Measurements from ENCODE around the gene CHPF.

Gene CHPF

GRCh38 chr2:219571311-219572236 lies 28.0 kb upstream of the CHPF start, which contains the start of gene OBSL1:
Gene OBSL1 (minus strand): TSS chr2:219571539. CDS start chr2:219571232, 307 bp downstream.
- peak within 1 kb of the TSS; percentile 27 for H3K4me3 Mint-ChIP-seq
- H3K27ac Mint-ChIP-seq = no peak within 1 kb of the TSS
- H3K4me1 Mint-ChIP-seq (ENCODE audit: low read depth) = no peaks in the 10 kb centered on the region
- peaks cover 24% of the 10 kb centered on the region for H3K27me3 Mint-ChIP-seq
- no peaks in the 10 kb centered on the region for H3K9me3 Mint-ChIP-seq (ENCODE audit: low read depth)
- H3K36me3 Mint-ChIP-seq = no peaks in the 10 kb centered on the region

GRCh38 chr2:219570924-219571310 lies 27.3 kb upstream of the CHPF start:
- Mint-ChIP-seq H3K36me3 (no peaks in the 10 kb centered on the region), H3K27ac (no peak overlapping the region), H3K4me1 (ENCODE audit: low read depth) (no peaks in the 10 kb centered on the region), H3K4me3 (no peak overlapping the region), H3K9me3 (ENCODE audit: low read depth) (no peaks in the 10 kb centered on the region), H3K27me3 (peaks cover 26% of the 10 kb centered on the region)

DNA sequence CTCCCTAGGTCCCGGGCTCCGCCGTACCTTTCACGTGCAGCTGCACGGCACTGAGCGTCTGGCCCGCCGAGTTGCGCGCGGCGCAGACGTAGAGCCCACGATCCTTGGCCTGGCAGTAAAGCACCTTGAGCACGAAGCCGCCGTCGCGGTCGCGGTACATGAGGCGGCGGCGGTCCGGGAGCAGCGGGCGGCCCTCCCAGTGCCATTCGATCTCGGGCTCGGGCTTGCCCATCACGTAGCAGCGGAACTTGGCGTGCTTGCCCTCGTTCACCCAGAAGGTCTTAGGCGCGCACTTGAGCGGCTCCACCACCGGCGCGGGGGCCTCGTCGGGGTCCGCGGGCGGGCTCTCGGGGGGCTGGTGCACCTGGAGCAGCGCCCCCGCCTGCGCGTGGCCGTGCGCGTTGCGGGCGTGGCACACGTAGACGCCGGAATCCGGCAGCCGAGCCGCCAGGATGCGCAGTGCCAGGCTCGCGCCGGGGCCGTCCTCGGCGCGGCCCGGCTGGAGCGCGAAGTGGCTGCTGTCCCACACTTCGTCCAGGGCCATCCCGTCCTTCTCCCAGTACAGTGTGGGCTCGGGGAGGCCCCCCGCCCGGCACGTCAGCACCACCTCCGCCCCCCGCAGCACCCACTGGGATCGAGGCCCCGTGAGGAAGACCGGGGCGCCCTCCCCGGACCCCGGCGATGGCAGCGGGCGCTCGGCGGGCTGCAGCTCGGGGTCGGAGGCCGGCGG lies 26.8 kb upstream of the CHPF start:
- Mint-ChIP-seq H3K27me3 (peaks cover 26% of the 10 kb centered on the region), H3K9me3 (ENCODE audit: low read depth) (no peaks in the 10 kb centered on the region), H3K36me3 (no peaks in the 10 kb centered on the region)

GRCh38 chr2:219569635-219570034 lies 26.0 kb upstream of the CHPF start:
- Mint-ChIP-seq H3K36me3 (no peaks in the 10 kb centered on the region), H3K4me3 (peak overlapping the region; percentile 27), H3K9me3 (ENCODE audit: low read depth) (no peaks in the 10 kb centered on the region), H3K27me3 (peaks cover 25% of the 10 kb centered on the region), H3K27ac (no peak overlapping the region), H3K4me1 (ENCODE audit: low read depth) (no peaks in the 10 kb centered on the region)

More for the DNA sequence above, 26.8 kb upstream of the CHPF start:
- Mint-ChIP-seq H3K27ac (no peak overlapping the region), H3K4me1 (ENCODE audit: low read depth) (no peaks in the 10 kb centered on the region), H3K4me3 (peak overlapping the region; percentile 59)

DNA sequence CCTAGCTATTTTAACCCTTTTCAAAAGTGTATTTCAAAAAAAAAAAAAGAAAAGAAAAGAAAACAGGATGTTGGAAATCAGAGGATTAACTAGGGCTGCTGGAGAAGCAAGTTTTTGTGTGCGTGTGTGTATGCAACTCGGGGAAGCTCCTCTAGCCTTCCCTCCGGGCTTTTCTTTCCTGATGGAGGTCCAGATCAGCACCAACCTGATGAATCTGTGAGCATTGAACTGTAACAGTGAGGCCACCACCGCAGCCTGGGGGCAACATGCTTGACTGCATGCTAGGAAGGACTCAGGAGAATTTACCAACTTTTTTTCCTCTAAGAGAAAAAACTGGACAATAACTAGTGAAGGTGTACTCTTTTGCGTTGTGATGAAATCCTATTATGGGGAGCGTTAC lies 25.4 kb upstream of the CHPF start:
- Mint-ChIP-seq H3K27ac (no peak overlapping the region), H3K4me1 (ENCODE audit: low read depth) (no peaks in the 10 kb centered on the region), H3K9me3 (ENCODE audit: low read depth) (no peaks in the 10 kb centered on the region), H3K36me3 (no peaks in the 10 kb centered on the region), H3K27me3 (peaks cover 28% of the 10 kb centered on the region), H3K4me3 (peak overlapping the region; percentile 27)

DNA sequence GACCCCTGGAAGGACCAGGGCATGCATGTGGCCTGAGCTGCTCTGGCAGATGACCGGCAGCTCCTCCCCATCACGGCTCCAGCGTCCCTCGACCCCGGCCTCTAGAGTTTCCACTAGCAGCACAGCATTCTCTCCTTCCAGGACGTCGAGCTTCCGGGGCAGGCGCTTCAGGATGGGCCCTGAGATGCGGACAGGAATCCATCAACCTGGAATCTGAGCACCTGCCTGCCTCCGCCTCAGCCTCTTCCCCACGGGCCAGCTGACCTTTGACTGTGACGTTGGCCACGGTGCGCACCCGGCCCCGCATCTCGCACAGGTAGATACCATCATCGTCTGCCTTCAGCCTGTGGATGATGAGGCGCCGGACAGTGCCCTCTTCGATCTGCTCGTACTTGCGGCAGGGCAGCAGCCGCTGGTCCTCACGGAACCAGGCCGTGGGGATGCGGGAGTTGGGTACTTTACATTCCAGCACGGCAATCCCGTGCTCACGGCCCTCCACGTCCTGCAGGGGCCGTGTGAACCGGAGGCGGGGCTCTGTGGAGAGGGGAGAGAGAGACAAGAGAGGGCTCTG lies 24.3 kb upstream of the CHPF start:
- no peaks in the 10 kb centered on the region for H3K36me3 Mint-ChIP-seq
- H3K4me1 Mint-ChIP-seq (ENCODE audit: low read depth) = no peaks in the 10 kb centered on the region
- H3K27ac Mint-ChIP-seq = no peak overlapping the region
- peaks cover 22% of the 10 kb centered on the region for H3K27me3 Mint-ChIP-seq
- H3K9me3 Mint-ChIP-seq (ENCODE audit: low read depth) = no peaks in the 10 kb centered on the region
- H3K4me3 Mint-ChIP-seq = no peak overlapping the region

- Mint-ChIP-seq H3K27ac (no peak overlapping the region), H3K36me3 (no peaks in the 10 kb centered on the region), H3K4me3 (no peak overlapping the region), H3K9me3 (ENCODE audit: low read depth) (no peaks in the 10 kb centered on the region), H3K4me1 (ENCODE audit: low read depth) (no peaks in the 10 kb centered on the region), H3K27me3 (peaks cover 21% of the 10 kb centered on the region)
Measured at GRCh38 chr2:219567131-219567530, 23.5 kb upstream of the CHPF start.

- Mint-ChIP-seq H3K9me3 (ENCODE audit: low read depth) (no peaks in the 10 kb centered on the region), H3K4me1 (ENCODE audit: low read depth) (no peaks in the 10 kb centered on the region), H3K4me3 (no peak overlapping the region), H3K27me3 (peaks cover 17% of the 10 kb centered on the region), H3K36me3 (no peaks in the 10 kb centered on the region), H3K27ac (no peak overlapping the region)
Measured at GRCh38 chr2:219566640-219567039, 23.0 kb upstream of the CHPF start.

- H3K4me3 Mint-ChIP-seq = no peak overlapping the region
- no peaks in the 10 kb centered on the region for H3K9me3 Mint-ChIP-seq (ENCODE audit: low read depth)
- no peaks in the 10 kb centered on the region for H3K4me1 Mint-ChIP-seq (ENCODE audit: low read depth)
- no peaks in the 10 kb centered on the region for H3K36me3 Mint-ChIP-seq
- H3K27ac Mint-ChIP-seq = no peak overlapping the region
- peaks cover 17% of the 10 kb centered on the region for H3K27me3 Mint-ChIP-seq
Measured at GRCh38 chr2:219565130-219566080, 21.8 kb upstream of the CHPF start.

- no peak overlapping the region for H3K27ac Mint-ChIP-seq
- no peaks in the 10 kb centered on the region for H3K4me1 Mint-ChIP-seq (ENCODE audit: low read depth)
- no peaks in the 10 kb centered on the region for H3K9me3 Mint-ChIP-seq (ENCODE audit: low read depth)
- H3K4me3 Mint-ChIP-seq = no peak overlapping the region
- H3K27me3 Mint-ChIP-seq = peaks cover 11% of the 10 kb centered on the region
- no peaks in the 10 kb centered on the region for H3K36me3 Mint-ChIP-seq
Measured at GRCh38 chr2:219563271-219563928, 19.8 kb upstream of the CHPF start.

DNA sequence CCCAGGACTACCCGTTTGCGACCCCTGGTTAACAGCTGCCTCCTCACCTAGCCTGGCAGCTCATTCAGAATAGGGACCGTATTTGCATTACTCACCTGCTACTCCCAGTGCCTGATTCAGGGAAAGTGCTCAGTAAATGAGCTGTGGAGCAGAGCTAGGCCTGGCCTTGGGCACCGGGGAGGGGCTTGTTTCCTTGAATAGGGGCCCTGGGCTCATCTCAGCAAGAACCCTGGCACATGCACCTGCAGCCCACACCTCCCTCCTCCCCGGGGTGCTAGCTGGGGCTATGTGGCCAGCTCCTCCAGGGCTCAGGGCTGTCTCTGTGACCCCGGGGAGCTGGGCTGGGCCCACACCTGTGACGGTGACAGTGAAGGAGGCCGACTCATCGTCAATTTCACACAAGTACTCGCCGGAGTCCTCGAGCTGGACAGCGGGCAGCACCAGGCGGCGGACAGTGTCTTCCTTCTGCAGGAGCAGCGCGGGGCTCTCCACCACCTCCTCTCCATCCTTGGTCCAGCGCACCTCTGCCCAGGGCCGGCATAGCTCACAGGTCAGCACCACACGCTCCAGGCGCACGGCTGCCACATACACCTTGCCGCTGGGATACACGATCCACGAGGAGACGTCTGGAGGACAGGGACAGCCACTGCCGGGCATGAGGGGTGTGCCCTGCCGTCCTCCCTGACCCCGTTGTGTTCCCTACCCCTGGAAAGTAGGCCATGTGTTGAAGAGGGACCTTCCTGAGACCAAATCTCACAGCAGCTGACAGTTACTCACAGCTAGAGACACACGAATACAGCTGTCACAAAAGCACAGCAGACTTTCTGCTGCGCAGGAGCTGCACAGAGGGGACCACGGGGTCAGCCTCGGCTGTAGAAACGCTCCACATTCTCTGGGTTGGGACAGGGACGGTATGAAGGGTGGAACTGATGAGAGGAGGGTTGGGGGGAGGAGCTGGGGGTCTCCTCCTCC lies 18.7 kb upstream of the CHPF start:
- Mint-ChIP-seq H3K36me3 (no peaks in the 10 kb centered on the region), H3K4me1 (ENCODE audit: low read depth) (no peaks in the 10 kb centered on the region), H3K4me3 (no peak overlapping the region), H3K9me3 (ENCODE audit: low read depth) (no peaks in the 10 kb centered on the region), H3K27me3 (peaks cover 7% of the 10 kb centered on the region), H3K27ac (no peak overlapping the region)

DNA sequence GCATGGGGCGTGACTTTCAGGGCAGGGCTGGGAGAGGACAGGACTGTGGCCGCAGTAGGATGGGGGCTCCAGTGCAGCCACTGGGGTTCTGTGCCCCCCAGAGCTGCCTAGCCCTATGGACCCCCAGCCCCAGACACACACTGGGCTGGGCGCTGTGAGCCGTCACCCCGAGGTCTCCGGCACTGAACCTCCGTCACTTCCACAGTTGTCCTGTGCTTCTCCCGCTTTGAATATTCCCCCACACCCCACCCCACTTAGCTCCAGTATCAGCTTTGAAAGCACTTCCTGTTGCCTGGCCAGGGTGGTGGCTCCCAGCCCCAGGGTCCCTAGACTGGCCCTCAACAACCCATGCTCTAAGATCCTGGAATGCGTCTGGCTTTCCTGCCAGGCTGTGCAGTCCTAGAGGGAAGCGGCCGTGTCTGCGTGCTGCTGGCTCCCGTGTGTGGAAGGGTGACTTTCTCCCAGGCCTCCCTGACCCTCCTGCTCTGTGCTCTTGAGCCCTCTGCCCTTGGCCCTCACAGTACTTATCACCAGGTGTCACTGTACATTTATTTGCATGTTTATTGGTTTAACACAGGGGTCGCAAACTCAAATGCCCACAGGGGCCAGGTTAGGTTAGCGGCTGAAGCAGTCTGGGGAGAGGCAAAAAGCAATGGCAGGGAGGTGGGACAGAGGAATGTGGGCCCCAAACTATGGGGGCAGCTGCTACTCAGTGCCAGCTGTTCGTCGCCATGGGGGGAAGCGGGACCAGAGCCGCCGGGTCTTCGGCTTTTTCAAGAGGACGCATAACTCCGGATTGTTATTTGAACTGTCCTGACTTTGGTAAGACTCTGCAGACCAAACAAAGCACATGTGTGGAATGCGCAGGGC lies 17.8 kb upstream of the CHPF start:
- Mint-ChIP-seq H3K4me1 (ENCODE audit: low read depth) (no peaks in the 10 kb centered on the region), H3K36me3 (no peaks in the 10 kb centered on the region), H3K27me3 (peaks cover 4% of the 10 kb centered on the region), H3K4me3 (no peak overlapping the region), H3K9me3 (ENCODE audit: low read depth) (no peaks in the 10 kb centered on the region), H3K27ac (no peak overlapping the region)

Data from activated naive CD8-positive, alpha-beta T cell (primary cell).